Upper lobe of left lung (tissue), 6 donors: ENCODE data around the gene PRELID1. TPM values are rescaled to one million over a fixed set of nuclear protein-coding genes. Genes with fewer than 3 reads are reported as not detected.

Experiments
- ATAC-seq, 2 donors: fragments of 200-7000 bp; cut with Tn5 transposase; one replicate each; pipeline ENCODE4 v1.9.1; 2022; ENCODE audit warnings: mild to moderate bottlenecking in 2 of 2, moderate library complexity in 2 of 2; ENCODE audit not compliant: low FRiP score in 2 of 2
- DNase-seq, 2 donors: peaks; one replicate each; pipeline ENCODE4 v3.0.0-alpha.2; 2019 to 2020
- H3K27ac ChIP-seq, 4 donors: fragments of 200-600 bp; sonication (generic); one replicate each; pipeline ENCODE4 v1.5.1; 2016 to 2019
- H3K27me3 ChIP-seq, 4 donors: fragments of 200-600 bp; sonication (generic); one replicate each; pipeline ENCODE4 v1.5.1; 2017 to 2019
- H3K36me3 ChIP-seq, 4 donors: fragments of 200-600 bp; sonication (generic); one replicate each; pipeline ENCODE4 v1.5.1; 2016 to 2019
- H3K4me1 ChIP-seq, 4 donors: fragments of 200-600 bp; sonication (generic); one replicate each; pipeline ENCODE4 v1.5.1; 2018 to 2019
- H3K4me3 ChIP-seq, 4 donors: fragments of 200-600 bp; sonication (generic); one replicate each; pipeline ENCODE4 v1.5.1; 2017 to 2019; ENCODE audit warnings: mild to moderate bottlenecking in 2 of 4, moderate library complexity in 1 of 4
- H3K9me3 ChIP-seq, 4 donors: fragments of 200-600 bp; sonication (generic); one replicate each; pipeline ENCODE4 v1.5.1; 2018 to 2019
- EP300 ChIP-seq, 4 donors: sonication (generic); formaldehyde crosslinking; IDR thresholded peaks; one replicate each; pipeline ENCODE4 v1.5.1; 2017; ENCODE audit warnings: antibody characterized with exemption in 4 of 4, control low read depth in 2 of 4
- POLR2A ChIP-seq, 4 donors: fragments of 450-650 bp; IDR thresholded peaks; one replicate each; pipeline ENCODE4 v1.5.1; 2016 to 2017; ENCODE audit warnings: antibody characterized with exemption in 4 of 4, mild to moderate bottlenecking in 2 of 4
- POLR2AphosphoS5 ChIP-seq, 2 donors: sonication (generic); formaldehyde crosslinking; IDR thresholded peaks; one replicate each; pipeline ENCODE4 v1.5.1; 2017; ENCODE audit warnings: antibody characterized with exemption in 2 of 2
- WGBS, 2 donors: methylation state at CpG; one replicate each; pipeline ENCODE4 v1.1.5; 2017 to 2018; 5-methylcytosine and 5-hydroxymethylcytosine counted together
- total RNA-seq, 6 donors: library from RNA; depleted of rRNA in 4 of 6; stranded (reverse); fragments of >200 nt in 4 of 6; gene quantifications; one replicate each; pipeline versions ENCODE4 v1.1.0 to v1.2.1, GENCODE V29; 2016 to 2021
- TF ChIP-seq, protein P1 (sequence below), 6 experiments: fragments of 450-650 bp in 4 of 6; fragments of 200-600 bp in 2 of 6; sonication (generic) in 2 of 6; IDR thresholded peaks; one replicate each; pipeline ENCODE4 v1.5.1; 2016 to 2019; ENCODE audit warnings: antibody characterized with exemption in 6 of 6
- donor health status: DM: no; HTN: no; CAD: no; lungs with moderate emphysema.
- donor health status: DM: no; HTN: yes; CAD: no; lungs with severe emphysema.

The PRELID1 gene
- total RNA-seq, 6 donors from 2014 or later, result 45.1 to 132 (median 86.8) TPM

GRCh38 chr5:177308740-177309139 is 5.1 kb downstream of the PRELID1 start:
- no peaks in the 10 kb centered on the region for H3K9me3 ChIP-seq
- WGBS, 2 donors, result 92% methylated on average over 11 of the region's 11 CpGs
- no peak for ATAC-seq
- DNase-seq, result no peak
- TF ChIP-seq POLR2A (IDR thresholded peaks at IDR 0.05) (no peak), EP300 (IDR thresholded peaks at IDR 0.05) (no peak), POLR2AphosphoS5 (IDR thresholded peaks at IDR 0.05) (no peak)
- TF ChIP-seq, protein P1, sequence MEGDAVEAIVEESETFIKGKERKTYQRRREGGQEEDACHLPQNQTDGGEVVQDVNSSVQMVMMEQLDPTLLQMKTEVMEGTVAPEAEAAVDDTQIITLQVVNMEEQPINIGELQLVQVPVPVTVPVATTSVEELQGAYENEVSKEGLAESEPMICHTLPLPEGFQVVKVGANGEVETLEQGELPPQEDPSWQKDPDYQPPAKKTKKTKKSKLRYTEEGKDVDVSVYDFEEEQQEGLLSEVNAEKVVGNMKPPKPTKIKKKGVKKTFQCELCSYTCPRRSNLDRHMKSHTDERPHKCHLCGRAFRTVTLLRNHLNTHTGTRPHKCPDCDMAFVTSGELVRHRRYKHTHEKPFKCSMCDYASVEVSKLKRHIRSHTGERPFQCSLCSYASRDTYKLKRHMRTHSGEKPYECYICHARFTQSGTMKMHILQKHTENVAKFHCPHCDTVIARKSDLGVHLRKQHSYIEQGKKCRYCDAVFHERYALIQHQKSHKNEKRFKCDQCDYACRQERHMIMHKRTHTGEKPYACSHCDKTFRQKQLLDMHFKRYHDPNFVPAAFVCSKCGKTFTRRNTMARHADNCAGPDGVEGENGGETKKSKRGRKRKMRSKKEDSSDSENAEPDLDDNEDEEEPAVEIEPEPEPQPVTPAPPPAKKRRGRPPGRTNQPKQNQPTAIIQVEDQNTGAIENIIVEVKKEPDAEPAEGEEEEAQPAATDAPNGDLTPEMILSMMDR (IDR thresholded peaks at IDR 0.05), result no peak
- no peak overlapping the region for H3K4me3 ChIP-seq
- H3K36me3 ChIP-seq, result peaks cover 0 to 37% (median 19%) of the 10 kb centered on the region in 4 donors
- H3K27me3 ChIP-seq, result no peaks in the 10 kb centered on the region
- H3K4me1 ChIP-seq, result peaks cover 45 to 77% (median 59%) of the 10 kb centered on the region in 4 donors
- H3K27ac ChIP-seq, result peak overlapping the region; percentile 4 to 92 (median 10)

GRCh38 chr5:177309351-177310191 is 6.0 kb downstream of the PRELID1 start:
- DNase-seq, result peak in 1 of 2 donors; percentile 83
- Histone ChIP-seq H3K4me3 (no peak overlapping the region), H3K4me1 (peaks cover 44 to 69% (median 54%) of the 10 kb centered on the region in 4 donors), H3K27me3 (no peaks in the 10 kb centered on the region), H3K27ac (peak overlapping the region; percentile 4 to 92 (median 10)), H3K9me3 (no peaks in the 10 kb centered on the region), H3K36me3 (peaks cover 0 to 37% (median 19%) of the 10 kb centered on the region in 4 donors)
- WGBS, 2 donors, result 67 to 77% methylated on average over 6 to 10 of the region's 10 CpGs
- ATAC-seq, result peak; percentile 37 to 56
- TF ChIP-seq, protein P1 (IDR thresholded peaks at IDR 0.05), result peak; percentile 74 to 89 (median 81)
- no peak for TF ChIP-seq EP300 (IDR thresholded peaks at IDR 0.05)

GRCh38 chr5:177310332-177310731 is 6.7 kb downstream of the PRELID1 start:
- ATAC-seq, result no peak
- peak overlapping the region in 3 of 4 donors; percentile 19 to 92 (median 38) for H3K27ac ChIP-seq
- WGBS, 2 donors, result 87 to 93% methylated on average over 13 of the region's 13 CpGs
- peak; percentile 23 to 82 for DNase-seq
- H3K4me3 ChIP-seq, result peak overlapping the region in 1 of 4 donors; percentile 66
- no peaks in the 10 kb centered on the region for H3K27me3 ChIP-seq
- TF ChIP-seq, protein P1 (IDR thresholded peaks at IDR 0.05), result no peak
- TF ChIP-seq EP300 (IDR thresholded peaks at IDR 0.05), result no peak
- no peak for TF ChIP-seq POLR2AphosphoS5 (IDR thresholded peaks at IDR 0.05)
- TF ChIP-seq POLR2A (IDR thresholded peaks at IDR 0.05), result no peak
- H3K36me3 ChIP-seq, result peaks cover 0 to 33% (median 18%) of the 10 kb centered on the region in 4 donors
- H3K9me3 ChIP-seq, result no peaks in the 10 kb centered on the region
- peaks cover 37 to 62% (median 47%) of the 10 kb centered on the region in 4 donors for H3K4me1 ChIP-seq

DNA sequence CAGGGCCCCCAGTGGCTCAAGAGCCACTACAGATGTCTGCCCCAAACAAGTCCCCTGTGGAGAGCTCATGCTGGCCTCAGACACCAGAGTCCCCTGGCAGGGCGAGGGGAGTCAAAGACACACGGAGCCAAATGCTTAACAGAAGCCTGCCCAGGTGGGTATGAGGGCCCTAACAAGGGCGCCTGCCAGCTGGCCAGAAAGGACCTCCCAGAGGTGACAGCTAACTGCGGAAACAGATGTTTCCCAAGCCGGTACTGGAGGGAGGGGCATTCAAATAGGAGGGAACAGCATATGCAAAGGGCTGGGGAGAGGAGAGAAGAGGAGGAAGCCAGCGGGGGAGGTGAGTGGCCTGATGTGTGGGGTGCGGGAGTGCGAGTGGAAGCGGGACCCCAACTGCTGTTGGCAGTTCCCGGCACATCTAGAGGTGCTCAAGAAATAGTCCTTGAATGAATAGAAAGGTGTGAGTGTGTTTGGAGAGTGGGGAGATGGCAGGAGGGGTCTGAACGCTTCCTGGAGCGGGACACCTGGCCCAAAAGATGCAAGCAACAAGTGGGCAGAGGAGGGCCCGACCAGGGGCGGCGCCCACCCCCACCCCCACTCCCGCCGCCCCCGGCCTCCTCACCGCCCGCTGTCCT is 7.3 kb downstream of the PRELID1 start:
- peak overlapping the region in 3 of 4 donors; percentile 19 to 92 (median 38) for H3K27ac ChIP-seq
- H3K4me1 ChIP-seq, result peaks cover 33 to 56% (median 41%) of the 10 kb centered on the region in 4 donors
- H3K36me3 ChIP-seq, result peaks cover 0 to 27% (median 15%) of the 10 kb centered on the region in 4 donors
- TF ChIP-seq EP300 (IDR thresholded peaks at IDR 0.05), result no peak
- TF ChIP-seq, protein P1 (IDR thresholded peaks at IDR 0.05), result no peak
- TF ChIP-seq POLR2A (IDR thresholded peaks at IDR 0.05), result no peak
- TF ChIP-seq POLR2AphosphoS5 (IDR thresholded peaks at IDR 0.05), result no peak
- H3K9me3 ChIP-seq, result no peaks in the 10 kb centered on the region
- H3K27me3 ChIP-seq, result no peaks in the 10 kb centered on the region
- peak in 1 of 2 donors; percentile 59 for DNase-seq
- 7 to 32% methylated on average over 13 of the region's 20 CpGs for WGBS, 2 donors
- peak overlapping the region in 3 of 4 donors; percentile 42 to 71 (median 66) for H3K4me3 ChIP-seq
- ATAC-seq, result no peak
